ENCODE results near the gene IQGAP3.

IQGAP3 gene

DNA sequence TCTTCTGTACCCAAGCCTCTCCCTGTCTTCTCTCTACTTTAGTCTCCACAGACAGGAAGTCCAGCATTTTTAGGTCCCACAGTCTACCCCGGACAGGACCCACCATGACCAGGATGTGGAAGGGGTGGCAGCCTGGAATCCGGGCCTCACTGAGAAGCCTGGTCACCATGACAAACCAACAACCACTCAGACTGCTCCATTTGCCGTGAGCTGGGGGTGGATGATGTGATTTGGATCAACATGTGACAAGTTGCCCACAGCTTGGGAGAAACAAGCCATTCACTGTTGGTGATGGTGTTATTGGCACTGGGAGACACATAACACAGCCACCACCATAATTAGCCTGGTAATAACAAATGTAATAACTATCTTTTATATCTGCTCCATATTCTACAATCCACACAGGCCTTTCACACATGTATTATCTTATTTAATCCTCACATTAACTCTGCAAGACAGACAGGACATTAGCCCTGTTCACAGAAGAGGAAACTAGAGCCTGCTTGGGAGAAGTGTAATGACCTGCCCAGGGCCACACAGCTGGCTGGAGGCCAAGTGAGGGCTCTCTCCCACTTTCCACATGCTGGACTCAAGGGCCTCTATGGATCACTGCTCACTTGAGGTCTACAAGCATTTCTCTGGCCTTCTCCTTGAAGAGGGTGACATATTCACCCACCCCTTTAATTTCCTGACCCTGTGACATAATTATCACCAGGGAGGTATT lies 94.7 kb downstream of the IQGAP3 start:
- no peak for TF ChIP-seq CREB1 (IDR thresholded peaks at IDR 0.05; ENCODE audit: low read depth)
- TF ChIP-seq TEAD4 (IDR thresholded peaks at IDR 0.05): no peak
- TF ChIP-seq TCF12 (IDR thresholded peaks at IDR 0.05; ENCODE audit: low read depth): no peak
- TF ChIP-seq FOXM1 (IDR thresholded peaks at IDR 0.05; ENCODE audit: borderline replicate concordance, low read depth): no peak
- TF ChIP-seq TAF1 (IDR thresholded peaks at IDR 0.05; ENCODE audit: low read depth): no peak
- TF ChIP-seq, protein P1, sequence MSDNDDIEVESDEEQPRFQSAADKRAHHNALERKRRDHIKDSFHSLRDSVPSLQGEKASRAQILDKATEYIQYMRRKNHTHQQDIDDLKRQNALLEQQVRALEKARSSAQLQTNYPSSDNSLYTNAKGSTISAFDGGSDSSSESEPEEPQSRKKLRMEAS (IDR thresholded peaks at IDR 0.05): no peak
- no peak for TF ChIP-seq ZBTB7A (IDR thresholded peaks at IDR 0.05; ENCODE audit: low read depth)
- TF ChIP-seq, protein P2, sequence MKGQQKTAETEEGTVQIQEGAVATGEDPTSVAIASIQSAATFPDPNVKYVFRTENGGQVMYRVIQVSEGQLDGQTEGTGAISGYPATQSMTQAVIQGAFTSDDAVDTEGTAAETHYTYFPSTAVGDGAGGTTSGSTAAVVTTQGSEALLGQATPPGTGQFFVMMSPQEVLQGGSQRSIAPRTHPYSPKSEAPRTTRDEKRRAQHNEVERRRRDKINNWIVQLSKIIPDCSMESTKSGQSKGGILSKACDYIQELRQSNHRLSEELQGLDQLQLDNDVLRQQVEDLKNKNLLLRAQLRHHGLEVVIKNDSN (IDR thresholded peaks at IDR 0.05): no peak
- no peak for TF ChIP-seq CEBPB (IDR thresholded peaks at IDR 0.05)
- TF ChIP-seq EP300 (IDR thresholded peaks at IDR 0.05; ENCODE audit: borderline replicate concordance): no peak
- no peak for TF ChIP-seq RAD21 (IDR thresholded peaks at IDR 0.05; ENCODE audit: low read depth)
- TF ChIP-seq, protein P3, sequence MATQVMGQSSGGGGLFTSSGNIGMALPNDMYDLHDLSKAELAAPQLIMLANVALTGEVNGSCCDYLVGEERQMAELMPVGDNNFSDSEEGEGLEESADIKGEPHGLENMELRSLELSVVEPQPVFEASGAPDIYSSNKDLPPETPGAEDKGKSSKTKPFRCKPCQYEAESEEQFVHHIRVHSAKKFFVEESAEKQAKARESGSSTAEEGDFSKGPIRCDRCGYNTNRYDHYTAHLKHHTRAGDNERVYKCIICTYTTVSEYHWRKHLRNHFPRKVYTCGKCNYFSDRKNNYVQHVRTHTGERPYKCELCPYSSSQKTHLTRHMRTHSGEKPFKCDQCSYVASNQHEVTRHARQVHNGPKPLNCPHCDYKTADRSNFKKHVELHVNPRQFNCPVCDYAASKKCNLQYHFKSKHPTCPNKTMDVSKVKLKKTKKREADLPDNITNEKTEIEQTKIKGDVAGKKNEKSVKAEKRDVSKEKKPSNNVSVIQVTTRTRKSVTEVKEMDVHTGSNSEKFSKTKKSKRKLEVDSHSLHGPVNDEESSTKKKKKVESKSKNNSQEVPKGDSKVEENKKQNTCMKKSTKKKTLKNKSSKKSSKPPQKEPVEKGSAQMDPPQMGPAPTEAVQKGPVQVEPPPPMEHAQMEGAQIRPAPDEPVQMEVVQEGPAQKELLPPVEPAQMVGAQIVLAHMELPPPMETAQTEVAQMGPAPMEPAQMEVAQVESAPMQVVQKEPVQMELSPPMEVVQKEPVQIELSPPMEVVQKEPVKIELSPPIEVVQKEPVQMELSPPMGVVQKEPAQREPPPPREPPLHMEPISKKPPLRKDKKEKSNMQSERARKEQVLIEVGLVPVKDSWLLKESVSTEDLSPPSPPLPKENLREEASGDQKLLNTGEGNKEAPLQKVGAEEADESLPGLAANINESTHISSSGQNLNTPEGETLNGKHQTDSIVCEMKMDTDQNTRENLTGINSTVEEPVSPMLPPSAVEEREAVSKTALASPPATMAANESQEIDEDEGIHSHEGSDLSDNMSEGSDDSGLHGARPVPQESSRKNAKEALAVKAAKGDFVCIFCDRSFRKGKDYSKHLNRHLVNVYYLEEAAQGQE (IDR thresholded peaks at IDR 0.05; ENCODE audit: low read depth): no peak
- no peak for TF ChIP-seq NFIC (IDR thresholded peaks at IDR 0.05)
- no peak for TF ChIP-seq EGR1 (IDR thresholded peaks at IDR 0.05)
- TF ChIP-seq YY1 (IDR thresholded peaks at IDR 0.05; ENCODE audit: low read depth): no peak

DNA sequence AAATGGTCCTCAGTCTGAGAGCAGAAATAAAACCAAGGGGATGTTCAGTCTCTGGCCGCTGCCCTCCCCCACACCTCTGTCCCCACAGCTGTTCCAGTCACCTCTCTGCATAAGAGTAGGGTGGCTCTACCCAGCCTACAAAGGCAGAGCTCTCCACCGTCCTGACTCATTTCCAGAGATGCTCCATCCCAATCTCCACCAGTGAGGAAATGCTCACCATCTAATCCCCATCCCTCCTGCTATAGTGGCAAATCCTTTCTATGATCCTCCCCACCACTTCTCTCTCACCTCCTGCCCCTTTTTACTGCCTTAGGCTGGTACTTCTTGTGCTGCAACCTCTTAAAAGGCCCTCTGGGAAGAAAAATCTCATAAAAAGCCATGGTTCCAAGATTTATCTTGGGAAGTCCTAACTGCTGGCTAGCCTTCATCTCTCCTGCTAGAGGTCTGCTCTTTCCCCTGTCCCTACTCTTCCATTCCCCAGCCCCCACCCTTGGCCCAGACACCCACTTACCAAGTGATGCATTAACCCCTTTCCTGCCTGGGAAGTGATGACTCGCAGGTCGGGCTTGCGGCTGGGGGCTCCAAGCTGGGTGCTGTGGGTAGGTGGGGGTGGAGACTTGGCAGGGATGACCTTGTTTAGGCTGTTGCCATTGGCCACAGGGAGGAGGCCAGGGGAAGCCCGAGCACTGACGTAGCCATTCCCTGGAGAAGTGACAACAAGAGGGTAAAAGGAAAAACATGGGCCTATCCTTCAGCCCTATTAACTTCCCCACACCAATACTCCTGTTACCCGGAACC lies 95.7 kb downstream of the IQGAP3 start:
- TF ChIP-seq CEBPB (IDR thresholded peaks at IDR 0.05) (no peak), NFIC (IDR thresholded peaks at IDR 0.05) (no peak), FOXM1 (IDR thresholded peaks at IDR 0.05; ENCODE audit: borderline replicate concordance, low read depth) (no peak)

DNA sequence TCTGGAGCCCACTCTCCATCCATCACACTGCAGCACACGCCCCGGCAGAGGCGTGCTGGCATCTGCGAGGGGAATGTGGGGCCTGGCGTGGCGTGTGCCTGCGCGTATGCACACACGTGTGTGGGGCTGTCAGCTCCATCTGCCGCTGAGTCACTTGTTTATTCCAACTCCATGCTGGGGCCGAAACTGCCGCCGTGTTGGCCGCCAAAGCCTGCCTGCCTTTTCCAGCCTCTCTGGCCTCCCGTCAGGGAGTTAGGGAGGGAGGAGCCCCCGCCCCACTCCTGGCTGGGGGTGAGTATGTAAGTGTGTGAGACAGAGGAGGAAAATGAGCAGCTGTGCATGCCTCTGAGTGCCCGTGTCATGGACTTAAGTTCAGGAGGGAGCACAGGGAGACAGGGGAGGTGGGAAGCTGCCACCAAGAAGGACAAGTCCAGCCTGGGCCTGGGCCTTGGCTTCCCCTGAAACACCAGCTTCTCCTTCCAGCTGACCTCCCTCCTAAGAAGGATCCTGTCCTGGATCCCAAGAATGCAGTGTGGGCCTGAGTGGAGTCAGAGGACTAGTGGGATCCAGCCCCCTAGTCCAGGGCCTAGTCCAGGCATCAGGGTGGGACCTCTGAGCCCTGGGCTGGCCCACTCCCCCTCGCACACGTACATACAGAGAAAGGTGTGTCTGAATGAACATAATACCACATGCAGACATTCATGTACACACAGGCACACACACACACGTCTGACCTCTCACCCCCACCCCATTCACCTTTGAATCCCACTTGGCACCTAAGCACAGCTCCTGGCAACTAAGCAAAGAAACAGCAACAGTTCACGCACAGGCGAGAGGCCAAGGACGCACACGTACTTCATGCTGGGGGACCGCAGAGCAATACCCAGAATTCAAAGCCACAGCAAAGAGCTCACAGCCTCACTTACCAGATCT lies 96.5 kb downstream of the IQGAP3 start:
- TF ChIP-seq EP300 (IDR thresholded peaks at IDR 0.05; ENCODE audit: borderline replicate concordance) (no peak), YY1 (IDR thresholded peaks at IDR 0.05; ENCODE audit: low read depth) (no peak), ZBTB7A (IDR thresholded peaks at IDR 0.05; ENCODE audit: low read depth) (no peak)
- TF ChIP-seq, protein P3 (IDR thresholded peaks at IDR 0.05; ENCODE audit: low read depth): no peak

All from Ishikawa (cell line).